IPS-15b (cell line): Measurements from ENCODE around the gene PCMTD2.

Source experiments
- H3K27me3 ChIP-seq: one replicate; pipeline ENCODE4 v1.6.1; 2013; ENCODE audit warnings: low read length; ENCODE audit not compliant: control insufficient read depth, insufficient read depth
- H3K36me3 ChIP-seq: one replicate; pipeline ENCODE4 v1.6.1; 2013; ENCODE audit warnings: low read length; ENCODE audit not compliant: control insufficient read depth, insufficient read depth
- H3K4me1 ChIP-seq: one replicate; pipeline ENCODE4 v1.6.1; 2013; ENCODE audit warnings: mild to moderate bottlenecking, low read length; ENCODE audit not compliant: control insufficient read depth, insufficient read depth
- H3K4me3 ChIP-seq: one replicate; pipeline ENCODE4 v1.5.1; 2013; ENCODE audit warnings: low read depth, low read length
- H3K9ac ChIP-seq: one replicate; pipeline ENCODE4 v1.6.1; 2013; ENCODE audit warnings: low read depth, mild to moderate bottlenecking, low read length
- H3K9me3 ChIP-seq: one replicate; pipeline ENCODE4 v1.6.1; 2013; ENCODE audit warnings: mild to moderate bottlenecking, low read length; ENCODE audit not compliant: control insufficient read depth, insufficient read depth

Gene PCMTD2

DNA sequence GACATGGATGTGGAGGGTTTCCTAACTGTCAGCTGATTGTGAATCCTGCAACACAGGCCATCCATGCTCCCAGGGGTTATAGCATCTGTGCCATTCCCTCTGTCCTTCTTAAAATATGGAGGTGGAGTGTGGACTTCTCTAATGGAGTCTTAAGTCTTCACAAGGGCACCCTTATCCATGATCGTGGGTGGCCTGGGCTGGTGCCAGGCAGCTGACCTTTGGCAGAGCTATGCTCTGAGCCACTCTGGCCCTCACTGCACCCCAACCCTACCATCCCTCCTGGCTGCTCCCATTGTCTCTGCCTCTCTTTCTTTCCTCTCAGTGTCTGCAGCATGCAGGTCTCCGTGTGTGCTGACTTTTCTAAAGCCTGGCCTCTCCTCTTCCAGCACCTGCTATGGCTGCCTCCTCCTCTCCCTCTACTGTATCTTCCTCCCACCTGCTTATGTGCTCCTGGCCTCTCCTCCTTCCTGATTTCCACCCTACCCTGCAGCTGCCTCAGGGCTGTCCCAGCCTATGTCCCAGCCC lies 11.2 kb upstream of the PCMTD2 start:
- H3K4me1 ChIP-seq = no peaks in the 10 kb centered on the region
- no peaks in the 10 kb centered on the region for H3K9me3 ChIP-seq
- H3K27me3 ChIP-seq = no peaks in the 10 kb centered on the region
- no peak overlapping the region for H3K9ac ChIP-seq
- H3K4me3 ChIP-seq = no peak overlapping the region
- H3K36me3 ChIP-seq = no peaks in the 10 kb centered on the region

DNA sequence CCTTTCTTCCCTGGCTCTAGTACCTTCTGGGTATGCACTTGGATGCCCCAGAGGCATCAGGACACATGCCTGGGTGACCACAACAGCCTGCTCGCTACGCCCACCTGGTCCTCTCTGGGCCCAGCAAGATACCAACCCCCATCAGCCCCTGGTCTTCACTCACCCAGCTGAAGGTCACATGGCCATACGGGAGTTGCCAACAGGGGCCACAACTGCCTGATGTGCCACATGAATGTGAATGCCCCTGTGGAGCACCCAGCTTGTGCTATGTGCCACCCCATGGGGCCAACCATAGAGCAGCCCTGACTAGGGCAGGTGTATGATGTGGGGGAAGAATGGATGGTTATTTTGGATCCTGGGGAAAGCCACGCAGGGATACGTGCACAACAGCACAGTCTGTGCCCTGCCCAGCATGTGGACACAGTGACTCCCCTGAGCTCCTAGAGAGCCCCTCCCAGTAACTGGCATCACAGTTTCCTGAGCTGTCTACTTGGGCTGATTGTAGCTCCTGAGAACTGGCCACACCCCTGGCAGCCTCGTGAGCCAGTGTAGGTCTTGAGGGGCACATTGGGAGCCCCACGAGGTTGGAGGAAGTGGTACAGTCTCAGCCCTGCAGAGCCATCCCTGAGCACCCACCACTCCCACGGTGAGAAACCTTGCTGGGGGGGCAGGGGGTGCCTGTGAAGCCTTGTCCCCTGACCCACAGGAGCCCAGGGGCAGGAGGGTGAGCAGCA lies 10.5 kb upstream of the PCMTD2 start:
- H3K9ac ChIP-seq = no peak overlapping the region
- no peaks in the 10 kb centered on the region for H3K4me1 ChIP-seq
- H3K36me3 ChIP-seq = no peaks in the 10 kb centered on the region
- H3K27me3 ChIP-seq = no peaks in the 10 kb centered on the region
- no peak overlapping the region for H3K4me3 ChIP-seq
- no peaks in the 10 kb centered on the region for H3K9me3 ChIP-seq

DNA sequence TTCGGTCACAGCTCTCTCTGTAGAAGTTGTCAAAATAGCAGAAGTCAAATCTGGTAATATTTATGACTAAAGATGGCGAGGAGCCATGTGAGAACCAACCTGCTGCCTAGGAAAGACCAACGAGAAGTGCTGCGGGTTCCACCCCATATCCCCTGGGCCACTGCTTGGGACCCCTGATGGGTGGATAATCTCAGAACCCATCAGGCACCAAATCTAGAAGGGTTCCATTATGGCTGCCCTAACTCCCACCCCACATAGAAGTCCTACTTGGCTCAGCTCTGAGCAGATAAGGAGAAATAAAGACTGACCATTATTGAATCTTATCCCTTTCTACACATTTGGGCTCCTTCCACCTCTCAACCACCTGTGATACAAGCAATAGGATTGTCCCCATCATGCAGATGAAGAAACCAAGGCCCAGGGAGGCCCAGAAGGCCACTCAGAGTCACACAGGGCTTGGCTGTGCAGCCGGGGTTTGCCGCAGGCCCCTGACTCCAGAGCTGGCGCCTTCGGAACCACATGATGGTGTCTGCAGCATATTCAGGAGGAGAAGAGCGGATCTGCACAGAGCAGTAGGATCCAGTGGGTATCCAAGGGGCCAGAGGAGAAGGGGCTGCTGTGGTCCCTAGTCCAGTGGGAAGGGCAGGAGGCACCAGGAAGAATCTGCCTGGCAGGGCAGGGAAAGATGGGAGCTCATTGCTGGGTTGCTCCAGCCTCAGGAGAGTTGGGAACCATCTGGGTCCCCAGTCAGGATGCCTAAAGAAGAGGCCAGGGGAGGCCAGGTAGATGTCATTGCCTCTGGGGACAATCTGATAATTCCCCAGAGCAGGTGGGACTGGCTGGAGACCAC lies 9.6 kb upstream of the PCMTD2 start:
- H3K9ac ChIP-seq = no peak overlapping the region
- H3K4me3 ChIP-seq = no peak overlapping the region
- H3K4me1 ChIP-seq = no peaks in the 10 kb centered on the region
- peaks cover 5% of the 10 kb centered on the region for H3K27me3 ChIP-seq
- no peaks in the 10 kb centered on the region for H3K9me3 ChIP-seq
- H3K36me3 ChIP-seq = no peaks in the 10 kb centered on the region

DNA sequence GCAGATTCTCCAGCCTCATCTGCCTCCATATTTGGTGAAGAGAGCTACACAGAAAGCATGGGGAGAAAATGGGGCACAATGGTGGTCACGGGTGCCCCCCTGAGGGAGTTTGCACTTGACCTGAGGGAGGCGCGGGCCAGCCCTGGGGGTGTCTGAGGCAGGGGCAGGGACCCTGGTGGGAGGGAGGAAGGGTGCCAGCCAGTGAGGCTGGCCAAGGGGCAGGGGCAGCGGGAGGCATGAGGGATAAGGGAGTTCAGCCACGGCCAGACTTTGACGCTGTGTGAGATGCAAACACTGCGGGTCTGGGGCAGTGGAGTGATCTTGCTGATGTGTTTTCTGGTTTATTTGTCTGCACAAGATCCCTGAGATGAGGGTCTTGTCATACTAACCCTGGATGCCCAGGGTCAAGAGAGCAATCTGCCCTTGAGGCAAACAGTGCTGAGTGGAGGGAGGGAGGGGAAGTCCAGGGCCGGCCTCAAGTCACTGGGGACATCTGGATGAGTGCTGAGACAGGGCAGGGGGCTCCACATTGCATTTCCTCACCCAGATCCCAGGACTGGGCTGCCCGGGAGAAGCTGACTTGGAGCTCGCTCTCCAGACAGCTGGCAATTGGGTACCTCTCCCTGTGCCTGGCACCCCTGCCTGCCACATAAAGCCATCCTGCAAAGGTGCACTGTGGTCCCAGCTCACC lies 8.8 kb upstream of the PCMTD2 start:
- H3K27me3 ChIP-seq = peaks cover 5% of the 10 kb centered on the region
- no peak overlapping the region for H3K9ac ChIP-seq

DNA sequence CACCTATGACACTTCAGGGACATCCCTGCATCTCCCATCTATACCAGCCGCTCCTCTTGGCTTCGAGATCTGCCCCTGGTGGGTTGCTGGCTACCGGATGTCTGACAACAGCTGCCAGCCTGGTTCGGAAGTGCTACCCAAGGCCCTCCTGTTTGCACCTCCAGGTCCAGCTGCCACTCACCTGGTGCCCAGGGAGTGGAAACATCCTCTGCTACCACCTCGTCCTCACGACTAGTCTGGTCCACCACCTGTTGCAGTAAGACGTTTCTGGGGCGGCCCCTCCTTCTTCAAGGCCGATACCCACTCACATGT lies 8.3 kb upstream of the PCMTD2 start:
- H3K9ac ChIP-seq = no peak overlapping the region
- H3K27me3 ChIP-seq = peaks cover 5% of the 10 kb centered on the region
- H3K4me1 ChIP-seq = no peaks in the 10 kb centered on the region

More for the DNA sequence above, 8.8 kb upstream of the PCMTD2 start:
- Histone ChIP-seq H3K4me3 (no peak overlapping the region), H3K9me3 (no peaks in the 10 kb centered on the region), H3K4me1 (no peaks in the 10 kb centered on the region), H3K36me3 (no peaks in the 10 kb centered on the region)

DNA sequence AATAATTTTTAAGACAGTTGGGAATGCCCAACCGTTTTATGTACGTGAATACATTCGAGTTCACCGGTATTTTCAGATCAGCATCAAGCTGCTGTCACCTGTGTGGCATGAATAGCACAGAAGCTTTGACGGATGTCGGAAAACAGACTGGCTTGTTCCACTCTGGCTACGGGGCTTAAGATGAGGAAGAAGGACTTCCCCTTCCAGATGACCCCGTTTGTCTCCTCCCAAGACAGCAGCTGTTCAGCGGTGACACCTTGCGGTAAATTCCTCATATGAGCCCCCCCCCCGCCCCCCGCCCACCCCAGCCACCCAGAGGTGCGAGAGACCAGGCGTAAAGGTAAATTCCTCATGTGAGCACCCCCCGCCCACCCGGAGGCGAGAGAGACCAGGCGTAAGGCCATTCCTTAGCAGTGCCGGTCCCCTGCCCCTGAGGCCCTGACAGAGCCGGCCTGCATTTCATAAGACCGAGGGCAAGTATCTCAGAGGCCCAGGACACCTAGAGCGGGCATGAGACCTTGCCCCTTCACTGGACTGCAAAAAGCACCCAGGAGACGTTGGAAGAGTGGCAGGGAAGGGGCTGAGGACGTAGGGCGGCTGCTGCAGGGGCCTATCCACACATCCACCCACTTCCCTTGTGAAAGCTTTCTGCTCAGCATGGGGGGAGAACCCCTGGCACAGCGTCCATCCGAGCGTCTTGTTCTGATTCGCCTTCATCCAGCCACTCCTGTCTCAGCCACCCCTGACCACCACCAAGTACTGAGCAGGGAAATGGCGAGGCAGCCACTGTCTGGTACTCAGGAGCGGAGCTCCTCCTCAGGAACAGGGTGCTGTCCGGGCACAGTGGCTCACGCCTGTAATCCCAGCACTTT lies 7.3 kb upstream of the PCMTD2 start:
- H3K4me1 ChIP-seq = no peaks in the 10 kb centered on the region
- H3K27me3 ChIP-seq = peaks cover 5% of the 10 kb centered on the region
- no peaks in the 10 kb centered on the region for H3K36me3 ChIP-seq
- no peaks in the 10 kb centered on the region for H3K9me3 ChIP-seq
- H3K4me3 ChIP-seq = no peak overlapping the region
- H3K9ac ChIP-seq = no peak overlapping the region

More for the DNA sequence above, 8.3 kb upstream of the PCMTD2 start:
- no peaks in the 10 kb centered on the region for H3K9me3 ChIP-seq
- H3K36me3 ChIP-seq = no peaks in the 10 kb centered on the region
- H3K4me3 ChIP-seq = no peak overlapping the region

DNA sequence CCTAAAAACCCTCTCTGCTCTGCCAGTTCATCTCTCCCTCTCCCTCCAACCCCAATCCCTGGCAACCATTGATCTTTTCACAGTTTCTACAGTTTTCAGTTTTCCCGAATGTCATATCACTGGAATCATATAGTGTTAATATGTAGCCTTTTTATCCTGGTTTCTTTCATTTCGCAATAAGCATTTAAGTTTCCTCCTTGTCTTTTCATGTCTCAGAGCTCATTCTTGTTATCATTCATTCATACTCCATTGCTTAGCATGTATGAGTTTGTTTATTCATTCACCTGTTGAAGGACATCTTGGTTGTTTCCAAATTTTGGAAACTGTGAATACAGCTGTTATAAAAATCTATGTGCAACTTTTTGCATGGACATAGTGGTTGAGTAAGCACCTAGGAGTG lies 5.5 kb upstream of the PCMTD2 start:
- Histone ChIP-seq H3K9ac (no peak overlapping the region), H3K4me3 (no peak overlapping the region), H3K4me1 (peaks cover 3% of the 10 kb centered on the region), H3K27me3 (peaks cover 5% of the 10 kb centered on the region), H3K36me3 (no peaks in the 10 kb centered on the region), H3K9me3 (no peaks in the 10 kb centered on the region)

DNA sequence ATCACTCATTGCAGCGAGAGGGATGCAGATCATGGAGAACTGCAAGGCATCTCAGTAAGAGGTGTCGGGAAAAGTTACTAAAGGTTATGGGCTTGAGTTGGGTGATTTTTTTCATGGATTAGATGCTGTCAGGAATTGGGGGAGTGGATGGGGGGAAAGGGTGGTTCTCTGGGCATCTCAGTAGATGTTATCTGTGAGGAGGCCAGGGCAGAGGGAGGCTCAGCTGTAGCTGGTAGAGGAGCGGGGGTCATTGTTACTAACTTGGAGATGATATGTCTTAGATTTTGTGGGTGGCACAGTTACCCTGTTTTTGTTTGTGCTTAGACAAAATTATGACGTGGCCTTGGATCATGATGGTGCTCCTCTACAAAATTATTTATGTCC lies 2.6 kb upstream of the PCMTD2 start:
- H3K4me1 ChIP-seq = peaks cover 3% of the 10 kb centered on the region
- no peak overlapping the region for H3K9ac ChIP-seq
- H3K9me3 ChIP-seq = no peaks in the 10 kb centered on the region
- H3K4me3 ChIP-seq = no peak overlapping the region
- H3K27me3 ChIP-seq = peaks cover 5% of the 10 kb centered on the region
- H3K36me3 ChIP-seq = peaks cover 3% of the 10 kb centered on the region

DNA sequence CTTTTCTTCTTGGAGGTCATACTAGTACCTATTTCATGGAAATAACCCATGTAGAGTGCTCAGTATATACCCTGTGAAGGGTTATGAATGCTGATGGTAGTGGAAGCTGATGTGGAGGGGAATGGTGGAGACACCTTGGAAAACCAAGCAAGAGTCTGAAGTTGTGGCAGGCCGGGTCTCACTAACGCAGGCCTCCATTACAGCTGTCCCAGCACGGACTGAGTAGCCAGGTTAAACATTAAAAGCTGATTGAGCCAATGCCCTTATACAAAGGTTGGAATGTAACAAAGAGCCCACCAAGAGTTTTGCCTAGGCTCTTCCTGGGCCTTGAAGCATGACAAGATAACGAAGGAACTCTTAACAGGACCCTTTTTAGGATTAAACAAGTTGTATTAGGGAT lies 2.1 kb upstream of the PCMTD2 start:
- H3K36me3 ChIP-seq = peaks cover 3% of the 10 kb centered on the region
- peaks cover 5% of the 10 kb centered on the region for H3K27me3 ChIP-seq
- H3K4me3 ChIP-seq = no peak overlapping the region
- no peaks in the 10 kb centered on the region for H3K9me3 ChIP-seq
- no peak overlapping the region for H3K9ac ChIP-seq
- H3K4me1 ChIP-seq = peaks cover 3% of the 10 kb centered on the region

DNA sequence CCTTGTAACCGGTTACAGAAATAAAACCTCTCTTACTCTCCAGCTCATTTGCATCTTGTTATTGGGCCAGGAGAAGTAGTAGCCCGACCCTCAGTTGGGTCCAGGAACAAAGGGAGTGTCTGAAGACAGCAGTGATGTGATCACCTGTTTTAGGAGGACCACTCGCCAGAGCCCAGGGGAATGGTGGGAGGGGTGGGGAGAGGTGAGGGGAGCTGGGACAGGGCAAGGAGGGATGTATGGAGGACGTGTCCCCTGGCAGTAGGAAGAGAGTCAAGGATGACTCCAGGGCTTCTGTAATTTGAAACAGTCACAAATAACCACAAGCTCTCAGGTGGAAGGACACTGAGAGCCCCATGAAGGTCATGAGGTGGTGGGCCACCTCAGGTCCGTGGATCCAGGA lies 1.4 kb upstream of the PCMTD2 start:
- peaks cover 3% of the 10 kb centered on the region for H3K36me3 ChIP-seq
- peaks cover 3% of the 10 kb centered on the region for H3K4me1 ChIP-seq
- no peak overlapping the region for H3K4me3 ChIP-seq
- H3K9me3 ChIP-seq = no peaks in the 10 kb centered on the region
- H3K9ac ChIP-seq = no peak overlapping the region
- peaks cover 5% of the 10 kb centered on the region for H3K27me3 ChIP-seq
